ENCODE measurements around the gene TCEA2.

DNA sequence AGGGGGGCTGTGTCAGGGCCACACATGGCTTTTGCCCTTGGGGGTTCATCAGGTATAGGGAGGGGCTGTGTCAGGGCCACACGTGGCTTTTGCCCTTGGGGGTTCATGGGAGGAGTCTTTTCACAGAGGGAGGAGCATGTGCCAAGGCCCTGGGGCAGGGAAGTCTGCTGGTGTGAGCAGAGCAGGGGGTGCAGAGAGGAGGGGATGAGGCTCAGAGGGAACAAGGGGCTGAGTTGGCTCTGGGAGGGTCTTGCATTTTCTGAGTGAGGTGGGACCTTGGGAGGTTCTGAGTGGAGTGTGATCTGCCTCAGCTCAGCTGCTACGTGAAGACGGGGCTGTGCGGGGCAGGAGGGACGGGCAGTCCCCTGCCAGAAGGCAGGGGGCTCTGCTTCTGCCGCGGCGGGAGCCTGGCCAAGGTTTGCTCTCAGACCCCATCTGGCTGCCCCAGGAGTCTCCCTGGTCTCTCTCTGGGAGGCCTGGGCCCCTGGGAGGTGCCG, 7.6 kb upstream of the TCEA2 start:
- TF ChIP-seq, protein P1, sequence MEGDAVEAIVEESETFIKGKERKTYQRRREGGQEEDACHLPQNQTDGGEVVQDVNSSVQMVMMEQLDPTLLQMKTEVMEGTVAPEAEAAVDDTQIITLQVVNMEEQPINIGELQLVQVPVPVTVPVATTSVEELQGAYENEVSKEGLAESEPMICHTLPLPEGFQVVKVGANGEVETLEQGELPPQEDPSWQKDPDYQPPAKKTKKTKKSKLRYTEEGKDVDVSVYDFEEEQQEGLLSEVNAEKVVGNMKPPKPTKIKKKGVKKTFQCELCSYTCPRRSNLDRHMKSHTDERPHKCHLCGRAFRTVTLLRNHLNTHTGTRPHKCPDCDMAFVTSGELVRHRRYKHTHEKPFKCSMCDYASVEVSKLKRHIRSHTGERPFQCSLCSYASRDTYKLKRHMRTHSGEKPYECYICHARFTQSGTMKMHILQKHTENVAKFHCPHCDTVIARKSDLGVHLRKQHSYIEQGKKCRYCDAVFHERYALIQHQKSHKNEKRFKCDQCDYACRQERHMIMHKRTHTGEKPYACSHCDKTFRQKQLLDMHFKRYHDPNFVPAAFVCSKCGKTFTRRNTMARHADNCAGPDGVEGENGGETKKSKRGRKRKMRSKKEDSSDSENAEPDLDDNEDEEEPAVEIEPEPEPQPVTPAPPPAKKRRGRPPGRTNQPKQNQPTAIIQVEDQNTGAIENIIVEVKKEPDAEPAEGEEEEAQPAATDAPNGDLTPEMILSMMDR (IDR thresholded peaks at IDR 0.05; ENCODE audit: poor library complexity, severe bottlenecking) = no peak
- TF ChIP-seq EZH2 (IDR thresholded peaks at IDR 0.05; ENCODE audit: borderline replicate concordance, insufficient read depth, low read length, poor library complexity, severe bottlenecking) (no peak), SMC3 (conservative IDR thresholded peaks at IDR 0.05; ENCODE audit: poor library complexity) (no peak), MXI1 (conservative IDR thresholded peaks at IDR 0.05; ENCODE audit: poor library complexity, severe bottlenecking) (no peak), TAF1 (IDR thresholded peaks at IDR 0.05; ENCODE audit: low read depth) (no peak), EP300 (conservative IDR thresholded peaks at IDR 0.05; ENCODE audit: poor library complexity, severe bottlenecking) (no peak)
- TF ChIP-seq, protein P2, sequence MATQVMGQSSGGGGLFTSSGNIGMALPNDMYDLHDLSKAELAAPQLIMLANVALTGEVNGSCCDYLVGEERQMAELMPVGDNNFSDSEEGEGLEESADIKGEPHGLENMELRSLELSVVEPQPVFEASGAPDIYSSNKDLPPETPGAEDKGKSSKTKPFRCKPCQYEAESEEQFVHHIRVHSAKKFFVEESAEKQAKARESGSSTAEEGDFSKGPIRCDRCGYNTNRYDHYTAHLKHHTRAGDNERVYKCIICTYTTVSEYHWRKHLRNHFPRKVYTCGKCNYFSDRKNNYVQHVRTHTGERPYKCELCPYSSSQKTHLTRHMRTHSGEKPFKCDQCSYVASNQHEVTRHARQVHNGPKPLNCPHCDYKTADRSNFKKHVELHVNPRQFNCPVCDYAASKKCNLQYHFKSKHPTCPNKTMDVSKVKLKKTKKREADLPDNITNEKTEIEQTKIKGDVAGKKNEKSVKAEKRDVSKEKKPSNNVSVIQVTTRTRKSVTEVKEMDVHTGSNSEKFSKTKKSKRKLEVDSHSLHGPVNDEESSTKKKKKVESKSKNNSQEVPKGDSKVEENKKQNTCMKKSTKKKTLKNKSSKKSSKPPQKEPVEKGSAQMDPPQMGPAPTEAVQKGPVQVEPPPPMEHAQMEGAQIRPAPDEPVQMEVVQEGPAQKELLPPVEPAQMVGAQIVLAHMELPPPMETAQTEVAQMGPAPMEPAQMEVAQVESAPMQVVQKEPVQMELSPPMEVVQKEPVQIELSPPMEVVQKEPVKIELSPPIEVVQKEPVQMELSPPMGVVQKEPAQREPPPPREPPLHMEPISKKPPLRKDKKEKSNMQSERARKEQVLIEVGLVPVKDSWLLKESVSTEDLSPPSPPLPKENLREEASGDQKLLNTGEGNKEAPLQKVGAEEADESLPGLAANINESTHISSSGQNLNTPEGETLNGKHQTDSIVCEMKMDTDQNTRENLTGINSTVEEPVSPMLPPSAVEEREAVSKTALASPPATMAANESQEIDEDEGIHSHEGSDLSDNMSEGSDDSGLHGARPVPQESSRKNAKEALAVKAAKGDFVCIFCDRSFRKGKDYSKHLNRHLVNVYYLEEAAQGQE (IDR thresholded peaks at IDR 0.05; ENCODE audit: borderline replicate concordance) = no peak
